ENCODE data around the gene AMBN. TPM values are rescaled to one million over a fixed set of nuclear protein-coding genes. Genes with fewer than 3 reads are reported as not detected.

AMBN gene
- polyA plus RNA-seq, 3 donors from 2014 or later: not detected

Other genes with a start within 250 kb of the AMBN start
- not detected for gene SMR3A, start 231.5 kb upstream of the AMBN start, polyA plus RNA-seq
- not detected for gene SMR3B, start 209.1 kb upstream of the AMBN start, polyA plus RNA-seq
- not detected for gene OPRPN, start 194.3 kb upstream of the AMBN start, polyA plus RNA-seq
- gene MUC7, start 120.1 kb upstream of the AMBN start, polyA plus RNA-seq: not detected
- gene AMTN, start 73.7 kb upstream of the AMBN start, polyA plus RNA-seq: not detected
- not detected for gene ENAM, start 36.5 kb downstream of the AMBN start, polyA plus RNA-seq
- gene JCHAIN, start 74.3 kb downstream of the AMBN start, polyA plus RNA-seq: 1 to 10 TPM in 2 of 3 donors, under 1 TPM in 1; 0.76 to 3.3 (median 2.6) TPM
- 10 to 100 TPM in 1 of 3 donors, 1 to 10 TPM in 2; 6.2 to 17.6 (median 6.4) TPM for gene UTP3, start 96.3 kb downstream of the AMBN start, polyA plus RNA-seq
- gene RUFY3, start 129.7 kb downstream of the AMBN start, polyA plus RNA-seq: 10 to 100 TPM in 1 of 3 donors, 1 to 10 TPM in 2; 5.1 to 14.5 (median 8.6) TPM
- gene GRSF1, start 247.6 kb downstream of the AMBN start, polyA plus RNA-seq: 10 to 100 TPM; 58.7 to 78.9 (median 61.2) TPM

Data from immature natural killer cell (primary cell).